ENCODE measurements around the gene SLAMF1.
"Not testable (repeated sequence)": the region's sequence is repeated elsewhere in the genome, so short reads cannot be mapped to it uniquely, and the experiment has no call there.

SLAMF1 gene

GRCh38 chr1:160646711-160647328 is at the start of gene SLAMF1:
Gene SLAMF1 (minus strand): TSS chr1:160647044. CDS start chr1:160646945, 99 bp downstream.
- TF ChIP-seq ZNF274 (IDR thresholded peaks at IDR 0.05; ENCODE audit: low read depth, low read length) = no peak
- peak within 1 kb of the TSS; percentile 83 for H3K4me3 ChIP-seq (ENCODE audit: low read length)

- H3K4me3 ChIP-seq (ENCODE audit: low read length) = not testable (repeated sequence)
These were observed 45.5 kb upstream of the SLAMF1 start for GRCh38 chr1:160692390-160692789.

- TF ChIP-seq ZNF274 (IDR thresholded peaks at IDR 0.05; ENCODE audit: low read depth, low read length) = no peak
These were observed 38.4 kb upstream of the SLAMF1 start for GRCh38 chr1:160685266-160685665.

GRCh38 chr1:160682983-160683865 is 36.4 kb upstream of the SLAMF1 start:
- TF ChIP-seq ZNF274 (IDR thresholded peaks at IDR 0.05; ENCODE audit: low read depth, low read length) = no peak
- H3K4me3 ChIP-seq (ENCODE audit: low read length) = no peak overlapping the region

More at GRCh38 chr1:160685266-160685665, 38.4 kb upstream of the SLAMF1 start:
- H3K4me3 ChIP-seq (ENCODE audit: low read length) = no peak overlapping the region; the same call in 1 of the 2 replicates

- TF ChIP-seq ZNF274 (IDR thresholded peaks at IDR 0.05; ENCODE audit: low read depth, low read length) = no peak
- no peak overlapping the region for H3K4me3 ChIP-seq (ENCODE audit: low read length)
These were observed 35.0 kb upstream of the SLAMF1 start for GRCh38 chr1:160681891-160682140.

GRCh38 chr1:160681066-160681890 is 34.4 kb upstream of the SLAMF1 start:
- TF ChIP-seq ZNF274 (IDR thresholded peaks at IDR 0.05; ENCODE audit: low read depth, low read length) = no peak

GRCh38 chr1:160680399-160680798 is 33.6 kb upstream of the SLAMF1 start:
- no peak overlapping the region for H3K4me3 ChIP-seq (ENCODE audit: low read length)
- no peak for TF ChIP-seq ZNF274 (IDR thresholded peaks at IDR 0.05; ENCODE audit: low read depth, low read length)

More at GRCh38 chr1:160681066-160681890, 34.4 kb upstream of the SLAMF1 start:
- H3K4me3 ChIP-seq (ENCODE audit: low read length) = no peak overlapping the region

- no peak for TF ChIP-seq ZNF274 (IDR thresholded peaks at IDR 0.05; ENCODE audit: low read depth, low read length)
- no peak overlapping the region for H3K4me3 ChIP-seq (ENCODE audit: low read length)
These were observed 33.0 kb upstream of the SLAMF1 start for GRCh38 chr1:160679893-160680292.

GRCh38 chr1:160676869-160677597 is 30.2 kb upstream of the SLAMF1 start:
- TF ChIP-seq ZNF274 (IDR thresholded peaks at IDR 0.05; ENCODE audit: low read depth, low read length) = no peak
- H3K4me3 ChIP-seq (ENCODE audit: low read length) = no peak overlapping the region

GRCh38 chr1:160675641-160676410 is 29.0 kb upstream of the SLAMF1 start:
- no peak overlapping the region for H3K4me3 ChIP-seq (ENCODE audit: low read length)
- no peak for TF ChIP-seq ZNF274 (IDR thresholded peaks at IDR 0.05; ENCODE audit: low read depth, low read length)

- H3K4me3 ChIP-seq (ENCODE audit: low read length) = no peak overlapping the region
- TF ChIP-seq ZNF274 (IDR thresholded peaks at IDR 0.05; ENCODE audit: low read depth, low read length) = no peak
These were observed 27.6 kb upstream of the SLAMF1 start for GRCh38 chr1:160674415-160674814.

- H3K4me3 ChIP-seq (ENCODE audit: low read length) = no peak overlapping the region
- TF ChIP-seq ZNF274 (IDR thresholded peaks at IDR 0.05; ENCODE audit: low read depth, low read length) = no peak
These were observed 26.2 kb upstream of the SLAMF1 start for GRCh38 chr1:160672789-160673695.

All from GM08714 (cell line).